ENCODE data around the gene CADM1.

Gene CADM1

GRCh38 chr11:115182282-115182955 lies 321.8 kb downstream of the CADM1 start:
- no peak for DNase-seq (ENCODE audit: low read depth)

GRCh38 chr11:115181538-115181937 lies 322.7 kb downstream of the CADM1 start:
- DNase-seq (ENCODE audit: low read depth) = no peak

GRCh38 chr11:115180272-115180671 lies 323.9 kb downstream of the CADM1 start:
- no peak for DNase-seq (ENCODE audit: low read depth)

GRCh38 chr11:115179636-115180035 lies 324.6 kb downstream of the CADM1 start:
- no peak for DNase-seq (ENCODE audit: low read depth)

- no peak for DNase-seq (ENCODE audit: low read depth)
These were observed 325.5 kb downstream of the CADM1 start for GRCh38 chr11:115178705-115179104.

GRCh38 chr11:115173136-115173535 lies 331.1 kb downstream of the CADM1 start:
- DNase-seq (ENCODE audit: low read depth) = no peak

- no peak for DNase-seq (ENCODE audit: low read depth)
These were observed 333.9 kb downstream of the CADM1 start for GRCh38 chr11:115170133-115170815.

- DNase-seq (ENCODE audit: low read depth) = peak; percentile 39
These were observed 335.0 kb downstream of the CADM1 start for GRCh38 chr11:115169251-115169650.

- DNase-seq (ENCODE audit: low read depth) = no peak
These were observed 335.5 kb downstream of the CADM1 start for GRCh38 chr11:115168686-115169085.

GRCh38 chr11:115168229-115168671 lies 336.0 kb downstream of the CADM1 start:
- DNase-seq (ENCODE audit: low read depth) = peak; percentile 82

- DNase-seq (ENCODE audit: low read depth) = no peak
These were observed 336.8 kb downstream of the CADM1 start for GRCh38 chr11:115167456-115167855.

GRCh38 chr11:115166820-115167219 lies 337.4 kb downstream of the CADM1 start:
- DNase-seq (ENCODE audit: low read depth) = no peak

GRCh38 chr11:115164774-115165173 lies 339.4 kb downstream of the CADM1 start:
- no peak for DNase-seq (ENCODE audit: low read depth)

GRCh38 chr11:115162919-115163318 lies 341.3 kb downstream of the CADM1 start:
- no peak for DNase-seq (ENCODE audit: low read depth)

GRCh38 chr11:115161876-115162275 lies 342.3 kb downstream of the CADM1 start:
- DNase-seq (ENCODE audit: low read depth) = no peak

- no peak for DNase-seq (ENCODE audit: low read depth)
These were observed 345.0 kb downstream of the CADM1 start for GRCh38 chr11:115159207-115159606.

- DNase-seq (ENCODE audit: low read depth) = no peak
These were observed 346.2 kb downstream of the CADM1 start for GRCh38 chr11:115158053-115158452.

GRCh38 chr11:115157247-115157646 lies 347.0 kb downstream of the CADM1 start:
- DNase-seq (ENCODE audit: low read depth) = no peak

GRCh38 chr11:115155978-115156377 lies 348.2 kb downstream of the CADM1 start:
- DNase-seq (ENCODE audit: low read depth) = no peak

- no peak for DNase-seq (ENCODE audit: low read depth)
These were observed 348.9 kb downstream of the CADM1 start for GRCh38 chr11:115155320-115155719.

GRCh38 chr11:115154355-115154736 lies 349.9 kb downstream of the CADM1 start:
- no peak for DNase-seq (ENCODE audit: low read depth)

GRCh38 chr11:115153731-115154354 lies 350.4 kb downstream of the CADM1 start:
- DNase-seq (ENCODE audit: low read depth) = no peak

GRCh38 chr11:115153135-115153534 lies 351.1 kb downstream of the CADM1 start:
- no peak for DNase-seq (ENCODE audit: low read depth)

All from fibroblast of gingiva (primary cell).